IPS-15b (cell line): ENCODE measurements around the gene SNX5.

Experiments
- H3K27me3 ChIP-seq: one replicate; pipeline ENCODE4 v1.6.1; 2013; ENCODE audit warnings: low read length; ENCODE audit not compliant: control insufficient read depth, insufficient read depth
- H3K36me3 ChIP-seq: one replicate; pipeline ENCODE4 v1.6.1; 2013; ENCODE audit warnings: low read length; ENCODE audit not compliant: control insufficient read depth, insufficient read depth
- H3K4me1 ChIP-seq: one replicate; pipeline ENCODE4 v1.6.1; 2013; ENCODE audit warnings: mild to moderate bottlenecking, low read length; ENCODE audit not compliant: control insufficient read depth, insufficient read depth
- H3K4me3 ChIP-seq: one replicate; pipeline ENCODE4 v1.5.1; 2013; ENCODE audit warnings: low read depth, low read length
- H3K9ac ChIP-seq: one replicate; pipeline ENCODE4 v1.6.1; 2013; ENCODE audit warnings: low read depth, mild to moderate bottlenecking, low read length
- H3K9me3 ChIP-seq: one replicate; pipeline ENCODE4 v1.6.1; 2013; ENCODE audit warnings: mild to moderate bottlenecking, low read length; ENCODE audit not compliant: control insufficient read depth, insufficient read depth

SNX5 gene

GRCh38 chr20:17968366-17969277 is at the start of gene SNX5, which contains the start of gene MGME1:
SNX5 (minus strand) TSS chr20:17968794; CDS start chr20:17968425, 369 bp downstream.
MGME1 (plus strand) TSS chr20:17969018; CDS start chr20:17969860, 842 bp downstream.
- H3K36me3 ChIP-seq, result no peaks in the 10 kb centered on the region
- peaks cover 16% of the 10 kb centered on the region for H3K4me1 ChIP-seq
- H3K4me3 ChIP-seq, result peak within 1 kb of the TSS; percentile 97
- peak within 1 kb of the TSS; percentile 100 for H3K9ac ChIP-seq
- no peaks in the 10 kb centered on the region for H3K27me3 ChIP-seq
- no peaks in the 10 kb centered on the region for H3K9me3 ChIP-seq

- H3K9ac ChIP-seq, result no peak overlapping the region
- H3K4me1 ChIP-seq, result no peaks in the 10 kb centered on the region
- H3K4me3 ChIP-seq, result no peak overlapping the region
- H3K27me3 ChIP-seq, result no peaks in the 10 kb centered on the region
- H3K36me3 ChIP-seq, result peaks cover 6% of the 10 kb centered on the region
- no peaks in the 10 kb centered on the region for H3K9me3 ChIP-seq
These were observed 49.5 kb upstream of the SNX5 start for GRCh38 chr20:18018100-18018499.

GRCh38 chr20:18016772-18017171 is 48.2 kb upstream of the SNX5 start:
- Histone ChIP-seq H3K9me3 (no peaks in the 10 kb centered on the region), H3K36me3 (no peaks in the 10 kb centered on the region), H3K27me3 (no peaks in the 10 kb centered on the region), H3K4me1 (no peaks in the 10 kb centered on the region), H3K9ac (no peak overlapping the region), H3K4me3 (no peak overlapping the region)

- Histone ChIP-seq H3K36me3 (no peaks in the 10 kb centered on the region), H3K27me3 (no peaks in the 10 kb centered on the region), H3K9me3 (no peaks in the 10 kb centered on the region), H3K9ac (no peak overlapping the region), H3K4me3 (no peak overlapping the region), H3K4me1 (no peaks in the 10 kb centered on the region)
These were observed 45.8 kb upstream of the SNX5 start for GRCh38 chr20:18014411-18014810.

- no peaks in the 10 kb centered on the region for H3K27me3 ChIP-seq
- H3K4me3 ChIP-seq, result no peak overlapping the region
- H3K36me3 ChIP-seq, result no peaks in the 10 kb centered on the region
- no peak overlapping the region for H3K9ac ChIP-seq
- no peaks in the 10 kb centered on the region for H3K9me3 ChIP-seq
- no peaks in the 10 kb centered on the region for H3K4me1 ChIP-seq
These were observed 44.3 kb upstream of the SNX5 start for GRCh38 chr20:18012901-18013300.

- H3K36me3 ChIP-seq, result no peaks in the 10 kb centered on the region
- H3K9ac ChIP-seq, result no peak overlapping the region
- no peaks in the 10 kb centered on the region for H3K27me3 ChIP-seq
- no peaks in the 10 kb centered on the region for H3K9me3 ChIP-seq
- H3K4me3 ChIP-seq, result no peak overlapping the region
- no peaks in the 10 kb centered on the region for H3K4me1 ChIP-seq
These were observed 43.5 kb upstream of the SNX5 start for GRCh38 chr20:18011951-18012645.

- no peaks in the 10 kb centered on the region for H3K9me3 ChIP-seq
- H3K27me3 ChIP-seq, result no peaks in the 10 kb centered on the region
- H3K4me3 ChIP-seq, result no peak overlapping the region
- no peak overlapping the region for H3K9ac ChIP-seq
- no peaks in the 10 kb centered on the region for H3K4me1 ChIP-seq
- H3K36me3 ChIP-seq, result no peaks in the 10 kb centered on the region
These were observed 42.9 kb upstream of the SNX5 start for GRCh38 chr20:18011482-18011881.

GRCh38 chr20:18009116-18009515 is 40.5 kb upstream of the SNX5 start:
- Histone ChIP-seq H3K9me3 (no peaks in the 10 kb centered on the region), H3K36me3 (no peaks in the 10 kb centered on the region), H3K4me1 (peaks cover 3% of the 10 kb centered on the region), H3K9ac (no peak overlapping the region), H3K27me3 (no peaks in the 10 kb centered on the region), H3K4me3 (no peak overlapping the region)

- Histone ChIP-seq H3K27me3 (no peaks in the 10 kb centered on the region), H3K4me3 (no peak overlapping the region), H3K4me1 (peaks cover 3% of the 10 kb centered on the region)
These were observed 39.1 kb upstream of the SNX5 start for GRCh38 chr20:18007534-18008292.

GRCh38 chr20:18006684-18007083 is 38.1 kb upstream of the SNX5 start:
- H3K4me1 ChIP-seq, result peaks cover 3% of the 10 kb centered on the region

More at GRCh38 chr20:18007534-18008292, 39.1 kb upstream of the SNX5 start:
- no peaks in the 10 kb centered on the region for H3K9me3 ChIP-seq
- H3K36me3 ChIP-seq, result no peaks in the 10 kb centered on the region
- no peak overlapping the region for H3K9ac ChIP-seq

GRCh38 chr20:18005990-18006364 is 37.4 kb upstream of the SNX5 start:
- Histone ChIP-seq H3K36me3 (no peaks in the 10 kb centered on the region), H3K9ac (no peak overlapping the region), H3K4me3 (no peak overlapping the region), H3K9me3 (no peaks in the 10 kb centered on the region), H3K4me1 (peaks cover 3% of the 10 kb centered on the region), H3K27me3 (no peaks in the 10 kb centered on the region)

More at GRCh38 chr20:18006684-18007083, 38.1 kb upstream of the SNX5 start:
- Histone ChIP-seq H3K36me3 (no peaks in the 10 kb centered on the region), H3K9ac (no peak overlapping the region), H3K27me3 (no peaks in the 10 kb centered on the region), H3K9me3 (no peaks in the 10 kb centered on the region), H3K4me3 (no peak overlapping the region)
